SJCRH30 (cell line): ENCODE measurements around the gene KRTAP5-8. TPM values are rescaled to one million over a fixed set of nuclear protein-coding genes. Genes with fewer than 3 reads are reported as not detected.
"Not testable (repeated sequence)": the region's sequence is repeated elsewhere in the genome, so short reads cannot be mapped to it uniquely, and the experiment has no call there.

Experiments used
- DNase-seq, 2 experiments: peaks; one replicate each; pipeline ENCODE4 v3.0.0-alpha.2; 2015 to 2020
- H3K27ac ChIP-seq: fragments of 250-450 bp; sonication (Bioruptor Pico); 2 replicates; pipeline ENCODE4 v1.5.1; 2020; ENCODE audit warnings: mild to moderate bottlenecking, moderate library complexity
- H3K27me3 ChIP-seq: fragments of 250-450 bp; sonication (Bioruptor Pico); 2 replicates; pipeline ENCODE4 v1.5.1; 2020; ENCODE audit warnings: mild to moderate bottlenecking, moderate library complexity
- H3K36me3 ChIP-seq: fragments of 250-450 bp; sonication (Bioruptor Pico); 2 replicates; pipeline ENCODE4 v1.5.1; 2020; ENCODE audit warnings: mild to moderate bottlenecking, moderate library complexity
- H3K4me1 ChIP-seq: fragments of 250-450 bp; sonication (Bioruptor Pico); 2 replicates; pipeline ENCODE4 v1.5.1; 2020; ENCODE audit warnings: mild to moderate bottlenecking, moderate library complexity
- H3K4me3 ChIP-seq: fragments of 250-450 bp; sonication (Bioruptor Pico); 2 replicates; pipeline ENCODE4 v1.5.1; 2020; ENCODE audit warnings: mild to moderate bottlenecking, moderate library complexity
- H3K9me3 ChIP-seq: fragments of 250-450 bp; sonication (Bioruptor Pico); replicated peaks from 2 replicates; pipeline ENCODE4 v1.5.1; 2020; ENCODE audit warnings: mild to moderate bottlenecking, moderate library complexity
- total RNA-seq: library from RNA; depleted of rRNA; stranded (reverse); fragments of >200 nt; shearing (Covaris generic); gene quantifications from 2 replicates; pipeline ENCODE4 v1.2.3, GENCODE V29; 2014

KRTAP5-8 gene
- total RNA-seq, 1 experiment from 2014 or later: not detected

- no peaks in the 10 kb centered on the region for H3K27me3 ChIP-seq
- no peak overlapping the region for H3K27ac ChIP-seq
- DNase-seq: no peak
Observed at GRCh38 chr11:71501071-71501985, 36.5 kb upstream of the KRTAP5-8 start.

GRCh38 chr11:71502026-71502425 lies 35.8 kb upstream of the KRTAP5-8 start:
- H3K36me3 ChIP-seq: 0 out of 2 replicates have a peak, but pooled peaks cover 5% of the 10 kb centered on the region
- H3K9me3 ChIP-seq: no peaks in the 10 kb centered on the region
- no peaks in the 10 kb centered on the region for H3K4me1 ChIP-seq
- no peaks in the 10 kb centered on the region for H3K27me3 ChIP-seq
- no peak overlapping the region for H3K4me3 ChIP-seq
- no peak overlapping the region for H3K27ac ChIP-seq
- DNase-seq: no peak

More at GRCh38 chr11:71501071-71501985, 36.5 kb upstream of the KRTAP5-8 start:
- Histone ChIP-seq H3K36me3 (0 out of 2 replicates have a peak, but pooled peaks cover 5% of the 10 kb centered on the region), H3K4me1 (no peaks in the 10 kb centered on the region), H3K4me3 (no peak overlapping the region), H3K9me3 (no peaks in the 10 kb centered on the region)

GRCh38 chr11:71502871-71503435 lies 34.9 kb upstream of the KRTAP5-8 start:
- H3K4me3 ChIP-seq: no peak overlapping the region
- no peak overlapping the region for H3K27ac ChIP-seq
- no peaks in the 10 kb centered on the region for H3K27me3 ChIP-seq
- 0 out of 2 replicates have a peak, but pooled peaks cover 5% of the 10 kb centered on the region for H3K36me3 ChIP-seq
- no peaks in the 10 kb centered on the region for H3K9me3 ChIP-seq
- DNase-seq: no peak
- no peaks in the 10 kb centered on the region for H3K4me1 ChIP-seq

- Histone ChIP-seq H3K27me3 (no peaks in the 10 kb centered on the region), H3K9me3 (no peaks in the 10 kb centered on the region), H3K36me3 (0 out of 2 replicates have a peak, but pooled peaks cover 5% of the 10 kb centered on the region), H3K4me1 (no peaks in the 10 kb centered on the region; the same call in 1 of the 2 replicates), H3K27ac (no peak overlapping the region), H3K4me3 (no peak overlapping the region)
- DNase-seq: no peak
Observed at GRCh38 chr11:71504531-71504930, 33.3 kb upstream of the KRTAP5-8 start.

- DNase-seq: no peak
- Histone ChIP-seq H3K4me1 (no peaks in the 10 kb centered on the region; the same call in 1 of the 2 replicates), H3K27ac (no peak overlapping the region), H3K4me3 (no peak overlapping the region), H3K36me3 (0 out of 2 replicates have a peak, but pooled peaks cover under 1% of the 10 kb centered on the region), H3K27me3 (no peaks in the 10 kb centered on the region), H3K9me3 (no peaks in the 10 kb centered on the region)
Observed at GRCh38 chr11:71505001-71505400, 32.8 kb upstream of the KRTAP5-8 start.

GRCh38 chr11:71505781-71506180 lies 32.0 kb upstream of the KRTAP5-8 start:
- no peaks in the 10 kb centered on the region for H3K36me3 ChIP-seq

GRCh38 chr11:71507102-71507501 lies 30.7 kb upstream of the KRTAP5-8 start:
- H3K9me3 ChIP-seq: no peaks in the 10 kb centered on the region
- H3K4me3 ChIP-seq: no peak overlapping the region
- H3K27ac ChIP-seq: no peak overlapping the region
- no peak for DNase-seq
- H3K4me1 ChIP-seq: no peaks in the 10 kb centered on the region; the same call in 1 of the 2 replicates
- H3K36me3 ChIP-seq: no peaks in the 10 kb centered on the region
- H3K27me3 ChIP-seq: no peaks in the 10 kb centered on the region

More at GRCh38 chr11:71505781-71506180, 32.0 kb upstream of the KRTAP5-8 start:
- H3K27ac ChIP-seq: no peak overlapping the region
- H3K4me3 ChIP-seq: no peak overlapping the region
- H3K27me3 ChIP-seq: no peaks in the 10 kb centered on the region
- H3K4me1 ChIP-seq: no peaks in the 10 kb centered on the region; the same call in 1 of the 2 replicates
- H3K9me3 ChIP-seq: no peaks in the 10 kb centered on the region
- DNase-seq: no peak

- H3K27ac ChIP-seq: no peak overlapping the region
- no peak for DNase-seq
- no peaks in the 10 kb centered on the region for H3K9me3 ChIP-seq
Observed at GRCh38 chr11:71518506-71519471, 19.0 kb upstream of the KRTAP5-8 start.

GRCh38 chr11:71519546-71519945 lies 18.3 kb upstream of the KRTAP5-8 start:
- Histone ChIP-seq H3K4me3 (no peak overlapping the region), H3K27ac (no peak overlapping the region), H3K36me3 (no peaks in the 10 kb centered on the region), H3K4me1 (peaks cover 10% of the 10 kb centered on the region), H3K27me3 (no peaks in the 10 kb centered on the region), H3K9me3 (no peaks in the 10 kb centered on the region)
- peak; percentile 34 to 41 for DNase-seq

More at GRCh38 chr11:71518506-71519471, 19.0 kb upstream of the KRTAP5-8 start:
- Histone ChIP-seq H3K4me3 (no peak overlapping the region), H3K4me1 (peaks cover 10% of the 10 kb centered on the region), H3K36me3 (no peaks in the 10 kb centered on the region), H3K27me3 (no peaks in the 10 kb centered on the region)

GRCh38 chr11:71525188-71525937 lies 12.5 kb upstream of the KRTAP5-8 start:
- DNase-seq: no peak
- Histone ChIP-seq H3K4me1 (no peaks in the 10 kb centered on the region), H3K36me3 (no peaks in the 10 kb centered on the region), H3K9me3 (no peaks in the 10 kb centered on the region), H3K4me3 (no peak overlapping the region), H3K27ac (no peak overlapping the region), H3K27me3 (no peaks in the 10 kb centered on the region)

- H3K4me1 ChIP-seq: no peaks in the 10 kb centered on the region
- H3K27me3 ChIP-seq: no peaks in the 10 kb centered on the region
- H3K36me3 ChIP-seq: no peaks in the 10 kb centered on the region
- DNase-seq: no peak
- H3K27ac ChIP-seq: no peak overlapping the region
- no peaks in the 10 kb centered on the region for H3K9me3 ChIP-seq
- no peak overlapping the region for H3K4me3 ChIP-seq
Observed at GRCh38 chr11:71525938-71526495, 11.8 kb upstream of the KRTAP5-8 start.

- H3K9me3 ChIP-seq, H3K27ac ChIP-seq, DNase-seq, H3K4me1 ChIP-seq, H3K27me3 ChIP-seq, H3K4me3 ChIP-seq, H3K36me3 ChIP-seq: not testable (repeated sequence)
Observed at GRCh38 chr11:71526796-71527575, 10.8 kb upstream of the KRTAP5-8 start, which contains the start of gene KRTAP5-7. Gene KRTAP5-7, plus strand, starts transcription at chr11:71527267. Its CDS starts 34 bp downstream, at chr11:71527301.
